Vagina (tissue), 2 donors: Measurements from ENCODE around the gene ANKFN1. TPM values are rescaled to one million over a fixed set of nuclear protein-coding genes. Genes with fewer than 3 reads are reported as not detected.

Experiments used
- DNase-seq, 2 donors: peaks; one replicate each; pipeline ENCODE4 v3.0.0-alpha.2; 2017; ENCODE audit errors: extremely low spot score in 2 of 2
- H3K27ac ChIP-seq: fragments of 200-600 bp; sonication (generic); one replicate; pipeline ENCODE4 v1.5.1; 2019
- H3K27me3 ChIP-seq: fragments of 200-600 bp; sonication (generic); one replicate; pipeline ENCODE4 v1.5.1; 2019
- H3K36me3 ChIP-seq, 2 donors: fragments of 200-600 bp; sonication (generic); one replicate each; pipeline ENCODE4 v1.5.1; 2017 to 2019
- H3K4me1 ChIP-seq: fragments of 200-600 bp; sonication (generic); one replicate; pipeline ENCODE4 v1.5.1; 2019
- H3K4me3 ChIP-seq, 2 donors: fragments of 200-600 bp; sonication (generic); 1 replicate in 1 of 2; 2 replicates in 1 of 2; pipeline ENCODE4 v1.5.1; 2016 to 2019
- H3K9me3 ChIP-seq: fragments of 200-600 bp; sonication (generic); one replicate; pipeline ENCODE4 v1.5.1; 2019
- POLR2A ChIP-seq, 2 donors: fragments of 450-650 bp; IDR thresholded peaks; one replicate each; pipeline ENCODE4 v1.6.1; 2017; ENCODE audit warnings: antibody characterized with exemption in 2 of 2, mild to moderate bottlenecking in 2 of 2, moderate library complexity in 2 of 2
- POLR2AphosphoS5 ChIP-seq, 2 donors: sonication (generic); formaldehyde crosslinking; IDR thresholded peaks; one replicate each; pipeline ENCODE4 v1.9.0; 2017; ENCODE audit warnings: antibody characterized with exemption in 2 of 2, mild to moderate bottlenecking in 2 of 2, low read depth in 1 of 2; ENCODE audit not compliant: insufficient read depth in 1 of 2
- intact Hi-C: fragments of 100-400 bp; cut with DNase I; formaldehyde crosslinking; loops from one replicate; pipeline ENCODE4 v1.15.1; 2023
- total RNA-seq: library from RNA; depleted of rRNA; stranded (reverse); fragments of >200 nt; gene quantifications from one replicate; pipeline ENCODE4 v1.2.3, GENCODE V29; 2016
- TF ChIP-seq, protein P1 (sequence below), 3 experiments: fragments of 450-650 bp in 2 of 3; fragments of 200-600 bp in 1 of 3; sonication (generic) in 1 of 3; IDR thresholded peaks; one replicate each; pipeline ENCODE4 v1.5.1; 2017 to 2019; ENCODE audit warnings: antibody characterized with exemption in 3 of 3, mild to moderate bottlenecking in 2 of 3, moderate library complexity in 2 of 3

Gene ANKFN1
- total RNA-seq, 1 donor from 2014 or later, result 3.4 TPM

DNA sequence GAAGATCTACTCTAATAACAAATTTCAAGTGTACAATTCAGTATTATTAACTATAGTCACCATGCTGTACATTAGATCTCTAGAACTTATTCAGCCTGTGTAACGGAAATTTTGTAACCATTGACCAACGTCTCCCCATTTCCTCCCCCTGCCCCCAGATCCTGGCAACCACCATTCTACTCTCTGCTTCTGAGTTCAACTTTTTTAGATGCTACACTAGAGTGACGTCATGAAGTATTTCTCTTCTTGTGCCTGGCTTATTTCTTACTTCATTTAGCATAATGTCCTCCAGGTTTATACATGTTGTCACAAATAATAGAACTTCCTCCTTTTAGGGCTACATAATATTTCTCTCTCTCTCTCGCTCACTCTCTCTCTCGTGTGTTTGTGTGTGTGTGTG is 157.5 kb downstream of the ANKFN1 start:
- Histone ChIP-seq H3K9me3 (no peaks in the 10 kb centered on the region), H3K27me3 (no peaks in the 10 kb centered on the region), H3K4me1 (no peaks in the 10 kb centered on the region), H3K4me3 (no peak overlapping the region), H3K27ac (no peak overlapping the region), H3K36me3 (no peaks in the 10 kb centered on the region)
- intact Hi-C loops, result no loop called here
- TF ChIP-seq, protein P1, sequence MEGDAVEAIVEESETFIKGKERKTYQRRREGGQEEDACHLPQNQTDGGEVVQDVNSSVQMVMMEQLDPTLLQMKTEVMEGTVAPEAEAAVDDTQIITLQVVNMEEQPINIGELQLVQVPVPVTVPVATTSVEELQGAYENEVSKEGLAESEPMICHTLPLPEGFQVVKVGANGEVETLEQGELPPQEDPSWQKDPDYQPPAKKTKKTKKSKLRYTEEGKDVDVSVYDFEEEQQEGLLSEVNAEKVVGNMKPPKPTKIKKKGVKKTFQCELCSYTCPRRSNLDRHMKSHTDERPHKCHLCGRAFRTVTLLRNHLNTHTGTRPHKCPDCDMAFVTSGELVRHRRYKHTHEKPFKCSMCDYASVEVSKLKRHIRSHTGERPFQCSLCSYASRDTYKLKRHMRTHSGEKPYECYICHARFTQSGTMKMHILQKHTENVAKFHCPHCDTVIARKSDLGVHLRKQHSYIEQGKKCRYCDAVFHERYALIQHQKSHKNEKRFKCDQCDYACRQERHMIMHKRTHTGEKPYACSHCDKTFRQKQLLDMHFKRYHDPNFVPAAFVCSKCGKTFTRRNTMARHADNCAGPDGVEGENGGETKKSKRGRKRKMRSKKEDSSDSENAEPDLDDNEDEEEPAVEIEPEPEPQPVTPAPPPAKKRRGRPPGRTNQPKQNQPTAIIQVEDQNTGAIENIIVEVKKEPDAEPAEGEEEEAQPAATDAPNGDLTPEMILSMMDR (IDR thresholded peaks at IDR 0.05), result no peak
- no peak for TF ChIP-seq POLR2A (IDR thresholded peaks at IDR 0.05)
- TF ChIP-seq POLR2AphosphoS5 (IDR thresholded peaks at IDR 0.05; ENCODE audit: insufficient read depth in 1 of 2, low read depth in 1 of 2), result no peak
- no peak for DNase-seq

DNA sequence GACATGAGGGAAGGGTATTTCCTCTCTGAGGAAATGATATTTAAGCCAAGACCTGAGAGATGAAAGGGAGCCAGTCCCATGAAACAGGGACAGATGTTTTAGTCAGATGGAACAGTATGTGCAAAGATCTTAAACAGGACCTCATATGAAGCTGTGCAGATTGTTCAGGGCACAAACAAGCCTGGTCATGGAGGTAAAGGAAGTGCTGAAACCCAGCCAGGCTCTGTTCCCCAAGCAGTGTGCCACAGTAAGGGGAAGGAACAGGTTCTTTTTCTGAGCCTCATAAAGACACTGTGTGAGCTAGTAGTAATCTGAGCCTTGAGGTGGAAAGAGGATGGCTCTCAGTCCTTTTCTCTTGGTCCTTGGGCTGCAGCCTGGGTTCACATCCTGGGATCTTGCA is 159.9 kb downstream of the ANKFN1 start:
- H3K4me3 ChIP-seq, result no peak overlapping the region
- H3K9me3 ChIP-seq, result no peaks in the 10 kb centered on the region
- intact Hi-C loops, result no loop called here
- TF ChIP-seq POLR2A (IDR thresholded peaks at IDR 0.05) (no peak), POLR2AphosphoS5 (IDR thresholded peaks at IDR 0.05; ENCODE audit: insufficient read depth in 1 of 2, low read depth in 1 of 2) (no peak)
- TF ChIP-seq, protein P1 (IDR thresholded peaks at IDR 0.05), result no peak
- no peak for DNase-seq
- H3K36me3 ChIP-seq, result no peaks in the 10 kb centered on the region
- H3K4me1 ChIP-seq, result no peaks in the 10 kb centered on the region
- H3K27me3 ChIP-seq, result no peaks in the 10 kb centered on the region
- no peak overlapping the region for H3K27ac ChIP-seq

DNA sequence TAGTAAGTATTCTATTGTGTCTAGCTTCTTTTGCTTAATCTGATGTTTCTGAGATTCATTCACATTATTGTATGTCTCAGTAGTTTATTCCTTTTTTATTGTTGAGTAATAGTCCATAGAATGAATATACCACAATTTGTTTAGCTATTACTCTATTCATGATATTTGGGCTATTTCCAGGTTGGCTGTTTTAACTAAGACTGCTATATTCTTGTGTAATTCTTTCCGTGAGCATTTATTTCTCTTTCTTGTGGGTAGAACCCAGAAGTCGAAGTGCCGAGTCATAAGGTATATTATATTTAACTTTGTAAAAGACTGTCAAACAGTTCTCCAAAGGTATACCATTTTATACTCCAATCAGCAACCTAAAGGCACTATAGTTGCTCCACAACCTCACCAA is 160.8 kb downstream of the ANKFN1 start:
- TF ChIP-seq, protein P1 (IDR thresholded peaks at IDR 0.05), result no peak
- TF ChIP-seq POLR2A (IDR thresholded peaks at IDR 0.05), result no peak
- no peak for TF ChIP-seq POLR2AphosphoS5 (IDR thresholded peaks at IDR 0.05; ENCODE audit: insufficient read depth in 1 of 2, low read depth in 1 of 2)
- Histone ChIP-seq H3K36me3 (no peaks in the 10 kb centered on the region), H3K4me3 (no peak overlapping the region), H3K27ac (no peak overlapping the region), H3K4me1 (no peaks in the 10 kb centered on the region), H3K27me3 (no peaks in the 10 kb centered on the region), H3K9me3 (no peaks in the 10 kb centered on the region)
- DNase-seq, result no peak
- intact Hi-C loops, result no loop called here

DNA sequence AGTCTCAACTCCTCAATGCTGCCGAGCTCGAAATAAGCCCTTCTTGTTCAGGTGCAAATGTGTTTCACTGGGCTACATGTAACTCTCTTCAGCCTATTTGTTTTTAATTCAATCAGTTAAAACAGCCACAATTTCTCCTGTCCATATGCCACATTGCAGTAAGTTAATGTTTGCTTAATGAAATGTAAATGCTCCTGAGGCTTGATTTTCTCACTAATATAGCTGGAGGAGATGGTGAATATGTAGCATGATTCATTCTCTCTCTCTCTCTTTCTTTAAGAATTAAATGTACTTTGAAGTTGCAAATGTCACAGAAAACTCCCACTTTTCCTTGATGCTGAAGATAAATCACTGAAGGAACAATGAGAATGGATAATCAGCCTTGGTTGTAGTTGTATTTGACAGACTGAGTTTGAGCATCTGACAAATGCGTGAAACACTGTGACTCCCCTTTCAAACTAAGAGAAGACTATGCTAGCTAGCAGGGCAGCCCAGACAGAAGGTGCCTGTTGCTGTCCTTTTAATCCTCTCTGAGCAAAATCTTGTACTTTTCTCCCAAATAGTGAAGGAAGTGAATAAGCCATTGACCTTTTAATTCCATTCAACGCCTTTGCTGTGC is 161.8 kb downstream of the ANKFN1 start:
- DNase-seq, result no peak
- no peak for TF ChIP-seq POLR2AphosphoS5 (IDR thresholded peaks at IDR 0.05; ENCODE audit: insufficient read depth in 1 of 2, low read depth in 1 of 2)
- TF ChIP-seq, protein P1 (IDR thresholded peaks at IDR 0.05), result no peak
- no peak for TF ChIP-seq POLR2A (IDR thresholded peaks at IDR 0.05)
- no peaks in the 10 kb centered on the region for H3K27me3 ChIP-seq
- no peaks in the 10 kb centered on the region for H3K36me3 ChIP-seq
- H3K27ac ChIP-seq, result no peak overlapping the region
- H3K4me3 ChIP-seq, result no peak overlapping the region
- H3K4me1 ChIP-seq, result no peaks in the 10 kb centered on the region
- intact Hi-C loops, result no loop called here
- H3K9me3 ChIP-seq, result no peaks in the 10 kb centered on the region

DNA sequence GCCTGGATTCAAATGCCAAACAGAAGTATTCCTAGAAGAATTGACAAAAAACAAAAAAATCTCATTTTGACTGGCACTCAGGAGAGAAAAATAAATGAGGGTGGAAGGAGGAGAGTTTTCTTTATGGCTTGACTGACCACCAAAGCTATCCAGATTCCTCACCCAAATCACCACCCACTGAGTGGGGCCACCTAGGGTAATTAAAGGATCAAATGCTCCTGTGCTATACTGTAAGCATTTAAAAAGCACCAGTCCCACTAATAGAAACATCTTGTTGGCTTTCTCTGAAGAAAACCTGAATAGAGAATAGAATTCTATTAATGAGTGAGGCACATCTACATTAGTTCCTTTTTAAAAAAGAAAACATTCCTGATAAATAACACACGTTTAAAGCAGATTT is 163.3 kb downstream of the ANKFN1 start:
- H3K9me3 ChIP-seq, result no peaks in the 10 kb centered on the region
- H3K27ac ChIP-seq, result no peak overlapping the region
- no peak for TF ChIP-seq POLR2AphosphoS5 (IDR thresholded peaks at IDR 0.05; ENCODE audit: insufficient read depth in 1 of 2, low read depth in 1 of 2)
- TF ChIP-seq POLR2A (IDR thresholded peaks at IDR 0.05), result no peak
- TF ChIP-seq, protein P1 (IDR thresholded peaks at IDR 0.05), result no peak
- H3K4me3 ChIP-seq, result no peak overlapping the region
- intact Hi-C loops, result no loop called here
- no peaks in the 10 kb centered on the region for H3K4me1 ChIP-seq
- H3K27me3 ChIP-seq, result no peaks in the 10 kb centered on the region
- H3K36me3 ChIP-seq, result no peaks in the 10 kb centered on the region
- no peak for DNase-seq
